KOPT-K1 (cell line): ENCODE measurements around the gene LMOD2.

ENCODE experiments used
- H3K27ac ChIP-seq: fragments of 200-600 bp; sonication (generic); 2 replicates; pipeline ENCODE4 v1.5.1; 2016; ENCODE audit warnings: antibody characterized with exemption, mild to moderate bottlenecking, low read depth, low read length; ENCODE audit not compliant: poor library complexity, severe bottlenecking
- H3K36me3 ChIP-seq: fragments of 200-600 bp; sonication (generic); 2 replicates; pipeline ENCODE4 v1.5.1; 2017; ENCODE audit warnings: antibody characterized with exemption, mild to moderate bottlenecking, low read length, moderate library complexity; ENCODE audit not compliant: insufficient read depth
- H3K9me3 ChIP-seq: fragments of 200-600 bp; sonication (generic); 2 replicates; pipeline ENCODE4 v1.5.1; 2017; ENCODE audit warnings: antibody characterized with exemption, low read length, mild to moderate bottlenecking; ENCODE audit not compliant: insufficient read depth, poor library complexity, severe bottlenecking

LMOD2 gene

GRCh38 chr7:123674399-123675180, 18.9 kb downstream of the LMOD2 start:
- Histone ChIP-seq H3K36me3 (no peaks in the 10 kb centered on the region), H3K9me3 (no peaks in the 10 kb centered on the region), H3K27ac (no peak overlapping the region)

DNA sequence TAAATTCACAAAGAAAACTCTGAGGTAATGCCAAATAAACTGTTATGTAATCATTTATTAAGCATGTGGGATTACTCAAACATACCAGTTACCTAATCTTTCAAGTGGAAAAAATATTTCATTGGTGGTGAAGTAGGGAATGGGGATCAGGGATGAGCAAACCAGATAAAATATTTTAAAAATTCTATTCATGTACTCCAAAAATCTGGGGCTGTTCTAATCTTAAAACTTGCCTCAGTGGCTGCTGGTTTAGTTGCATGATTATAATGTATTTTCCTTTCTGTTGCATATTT, 19.5 kb downstream of the LMOD2 start:
- H3K27ac ChIP-seq: no peak overlapping the region
- H3K36me3 ChIP-seq: 0 out of 2 replicates have a peak, but pooled peaks cover under 1% of the 10 kb centered on the region
- no peaks in the 10 kb centered on the region for H3K9me3 ChIP-seq

DNA sequence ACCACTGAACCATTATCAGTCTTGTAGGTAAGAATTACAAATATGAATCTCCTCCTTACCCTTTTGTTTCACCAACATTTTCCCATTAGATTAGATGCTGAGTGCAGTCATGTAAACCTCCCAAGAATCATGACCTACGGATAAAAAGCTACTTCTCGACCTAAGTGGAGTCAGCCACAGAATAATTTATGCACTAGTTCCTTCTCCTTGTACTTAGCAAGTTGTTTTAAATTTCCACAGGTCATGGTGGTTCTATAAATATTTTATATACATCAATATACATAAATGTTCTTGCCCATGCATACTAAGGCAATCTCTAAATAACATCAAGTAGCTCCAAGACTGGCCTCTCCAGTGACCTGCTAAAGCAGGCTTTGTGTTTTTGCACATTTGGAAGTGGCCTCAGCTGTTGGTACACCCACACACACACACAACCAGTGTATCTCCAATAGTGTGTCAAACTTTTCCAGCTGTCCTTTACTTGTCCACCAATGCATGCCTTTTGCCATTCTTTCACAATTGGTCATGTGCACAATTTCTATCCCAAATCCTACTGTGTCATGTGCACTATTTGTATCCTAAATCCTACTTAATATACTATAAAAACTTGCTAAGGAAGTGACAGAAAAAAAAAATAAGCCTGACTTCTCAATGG, 21.5 kb downstream of the LMOD2 start:
- H3K36me3 ChIP-seq: peaks cover 21% of the 10 kb centered on the region
- H3K9me3 ChIP-seq: no peaks in the 10 kb centered on the region
- no peak overlapping the region for H3K27ac ChIP-seq

DNA sequence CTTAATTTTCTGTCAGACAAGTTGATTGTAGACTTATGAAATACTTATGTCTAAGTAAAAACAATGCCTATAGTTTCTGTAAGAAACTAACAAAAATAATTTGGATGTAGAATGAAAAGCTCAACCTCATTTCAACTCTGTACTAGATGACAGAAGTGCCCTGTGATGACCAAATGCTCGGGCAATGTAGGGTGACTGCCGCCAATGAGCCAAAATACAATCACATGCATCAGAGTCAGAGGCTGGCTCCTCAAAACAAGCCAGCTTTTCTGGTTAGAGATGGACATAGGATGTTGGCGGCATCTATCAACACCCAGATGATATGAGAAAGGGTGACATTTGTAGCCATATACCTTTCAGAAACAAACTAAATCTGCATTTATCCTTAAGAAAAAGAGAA, 23.9 kb downstream of the LMOD2 start:
- peaks cover 41% of the 10 kb centered on the region for H3K36me3 ChIP-seq
- H3K27ac ChIP-seq: no peak overlapping the region

GRCh38 chr7:123680580-123680979, 24.9 kb downstream of the LMOD2 start:
- Histone ChIP-seq H3K36me3 (peaks cover 48% of the 10 kb centered on the region), H3K9me3 (no peaks in the 10 kb centered on the region), H3K27ac (no peak overlapping the region)

More for the DNA sequence above, 23.9 kb downstream of the LMOD2 start:
- no peaks in the 10 kb centered on the region for H3K9me3 ChIP-seq

- H3K9me3 ChIP-seq: no peaks in the 10 kb centered on the region
- H3K27ac ChIP-seq: no peak overlapping the region
- H3K36me3 ChIP-seq: peaks cover 53% of the 10 kb centered on the region
Measured at GRCh38 chr7:123681561-123681960, 25.9 kb downstream of the LMOD2 start.

- H3K27ac ChIP-seq: no peak overlapping the region
- H3K36me3 ChIP-seq: peaks cover 60% of the 10 kb centered on the region
- no peaks in the 10 kb centered on the region for H3K9me3 ChIP-seq
Measured at GRCh38 chr7:123682690-123683089, 27.0 kb downstream of the LMOD2 start.

- Histone ChIP-seq H3K9me3 (no peaks in the 10 kb centered on the region), H3K36me3 (peaks cover 75% of the 10 kb centered on the region), H3K27ac (no peak overlapping the region)
Measured at GRCh38 chr7:123687161-123687560, 31.5 kb downstream of the LMOD2 start.

- Histone ChIP-seq H3K36me3 (peaks cover 79% of the 10 kb centered on the region), H3K27ac (no peak overlapping the region), H3K9me3 (no peaks in the 10 kb centered on the region)
Measured at GRCh38 chr7:123687727-123688126, 32.1 kb downstream of the LMOD2 start.

DNA sequence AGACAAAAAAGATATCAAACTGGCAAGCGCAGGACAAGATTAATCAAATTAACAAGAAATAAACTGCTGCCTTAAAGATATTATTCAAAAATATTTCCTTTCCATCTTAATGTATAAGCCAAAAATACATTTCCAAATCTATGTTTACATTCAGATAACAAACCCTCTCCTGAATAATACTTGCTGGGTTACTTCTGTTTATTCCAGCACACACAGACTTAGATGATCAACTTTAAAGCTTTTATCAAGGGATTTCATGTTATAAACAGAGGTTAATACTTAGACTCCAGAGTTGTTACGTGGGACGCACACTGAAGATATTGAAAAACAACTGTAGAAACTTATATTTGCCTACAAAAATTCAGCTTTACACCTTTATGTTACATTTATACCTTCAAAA, 33.6 kb downstream of the LMOD2 start:
- no peaks in the 10 kb centered on the region for H3K9me3 ChIP-seq
- no peak overlapping the region for H3K27ac ChIP-seq
- H3K36me3 ChIP-seq: peaks cover 74% of the 10 kb centered on the region

GRCh38 chr7:123690550-123690949, 34.9 kb downstream of the LMOD2 start:
- no peak overlapping the region for H3K27ac ChIP-seq
- H3K36me3 ChIP-seq: peaks cover 74% of the 10 kb centered on the region
- no peaks in the 10 kb centered on the region for H3K9me3 ChIP-seq

GRCh38 chr7:123692471-123692877, 36.8 kb downstream of the LMOD2 start:
- peaks cover 74% of the 10 kb centered on the region for H3K36me3 ChIP-seq
- H3K9me3 ChIP-seq: no peaks in the 10 kb centered on the region
- no peak overlapping the region for H3K27ac ChIP-seq

DNA sequence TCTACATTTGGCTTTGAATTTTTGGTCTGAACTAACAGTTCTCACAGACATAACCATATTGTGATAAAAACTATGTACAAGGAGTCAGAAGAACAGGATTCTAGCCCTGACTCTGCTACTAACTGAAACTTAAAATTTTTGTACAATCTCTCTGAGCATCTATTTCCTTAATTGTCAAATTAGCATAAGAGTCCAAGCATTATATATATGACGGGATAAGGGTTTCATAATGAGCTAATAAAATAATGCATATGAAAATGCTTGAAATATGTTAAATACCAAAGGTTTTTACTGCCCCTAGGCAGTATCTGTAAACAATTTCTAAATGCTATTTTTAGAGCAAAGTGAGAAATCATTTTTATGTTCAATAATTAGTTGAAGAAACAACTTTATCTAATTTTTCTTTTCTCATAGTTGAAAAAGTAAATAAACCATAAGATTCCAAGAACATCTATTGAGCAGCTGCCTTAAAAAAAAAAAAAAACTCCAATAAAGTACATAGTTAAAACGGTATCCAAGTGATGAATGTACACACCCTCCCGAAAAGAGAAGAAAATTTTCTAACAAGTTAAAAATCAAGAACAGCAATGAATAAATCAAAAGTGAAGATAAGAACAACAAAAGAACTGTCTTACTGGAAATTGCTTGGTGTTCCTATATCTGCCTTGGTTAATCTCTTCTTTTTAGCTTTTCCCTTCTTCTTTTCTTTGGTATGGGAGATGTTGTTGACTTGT, 40.4 kb downstream of the LMOD2 start:
- no peak overlapping the region for H3K27ac ChIP-seq
- no peaks in the 10 kb centered on the region for H3K9me3 ChIP-seq
- peaks cover 77% of the 10 kb centered on the region for H3K36me3 ChIP-seq

DNA sequence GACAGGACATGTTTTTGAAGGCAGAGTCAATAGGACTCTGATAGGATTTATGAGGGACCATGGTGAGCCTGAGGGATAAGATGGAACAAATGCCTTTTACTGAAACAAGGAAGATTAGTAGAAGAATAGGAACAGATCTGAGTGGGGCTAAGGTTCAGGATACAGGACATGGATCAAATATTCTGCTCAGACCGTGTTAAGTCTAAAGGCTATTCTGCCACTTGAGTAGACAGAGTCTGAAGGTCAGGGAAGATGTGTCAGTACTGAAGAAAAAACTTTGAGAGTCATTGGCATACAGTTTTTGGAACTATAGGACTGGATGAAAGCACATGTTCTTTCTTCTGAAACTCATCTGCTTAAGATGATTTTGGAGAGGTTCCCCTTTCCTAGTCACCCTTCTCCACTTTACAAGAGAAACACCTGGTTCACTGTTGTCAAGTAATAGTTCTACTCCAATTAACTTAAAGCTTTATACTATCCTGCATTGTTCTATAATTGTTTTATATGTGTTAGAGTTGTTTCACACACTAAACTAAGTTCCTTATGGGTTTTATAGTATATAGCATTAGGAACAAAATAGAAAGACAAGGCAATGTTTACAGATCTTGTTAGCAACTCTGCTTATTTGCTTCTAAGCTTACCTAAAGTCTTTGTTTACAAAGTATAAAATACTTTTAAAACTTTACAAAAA, 49.7 kb downstream of the LMOD2 start:
- no peak overlapping the region for H3K27ac ChIP-seq
- H3K36me3 ChIP-seq: peaks cover 67% of the 10 kb centered on the region
- H3K9me3 ChIP-seq: no peaks in the 10 kb centered on the region

DNA sequence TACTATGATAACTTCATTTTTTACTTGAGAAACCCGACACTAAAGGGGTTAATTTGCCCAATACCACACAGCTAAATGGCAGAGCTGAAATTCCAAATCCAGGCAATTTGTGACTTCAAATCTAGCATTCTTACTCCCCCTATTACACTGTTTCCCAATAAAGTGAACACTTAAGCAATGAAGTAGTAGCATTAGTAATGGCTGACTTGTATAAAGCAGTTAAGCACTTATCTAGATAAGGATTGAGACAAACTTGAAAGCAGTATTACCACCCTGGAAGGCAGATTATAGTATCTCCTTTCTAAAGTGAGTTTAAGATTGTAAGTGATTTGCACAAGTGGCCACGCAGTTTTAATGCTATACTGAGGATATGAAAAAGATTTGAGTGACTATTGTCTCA, 53.9 kb downstream of the LMOD2 start:
- Histone ChIP-seq H3K36me3 (peaks cover 42% of the 10 kb centered on the region), H3K9me3 (no peaks in the 10 kb centered on the region), H3K27ac (no peak overlapping the region)
